GM18508 (cell line): ENCODE data around the gene ARHGEF17.
"Not testable (repeated sequence)": the region's sequence is repeated elsewhere in the genome, so short reads cannot be mapped to it uniquely, and the experiment has no call there.

Experiments used
- ATAC-seq: cut with Tn5 transposase; IDR thresholded peaks from one replicate; pipeline ENCODE4 v1.9.1; 2021; ENCODE audit warnings: moderate number of reproducible peaks; ENCODE audit not compliant: insufficient read depth, unreplicated experiment

Gene ARHGEF17

GRCh38 chr11:73308003-73308960, at the start of gene ARHGEF17:
TSS of gene ARHGEF17 (plus strand) at chr11:73308276. CDS start at chr11:73308639, 363 bp downstream.
- no peak for ATAC-seq

- no peak for ATAC-seq
Measured at GRCh38 chr11:73259406-73260126, 48.5 kb upstream of the ARHGEF17 start.

- no peak for ATAC-seq
Measured at GRCh38 chr11:73260127-73260457, 48.0 kb upstream of the ARHGEF17 start.

GRCh38 chr11:73262851-73263495, 45.1 kb upstream of the ARHGEF17 start:
- ATAC-seq, result no peak

- no peak for ATAC-seq
Measured at GRCh38 chr11:73263640-73264039, 44.4 kb upstream of the ARHGEF17 start.

- ATAC-seq, result no peak
Measured at GRCh38 chr11:73265278-73265810, 42.7 kb upstream of the ARHGEF17 start.

GRCh38 chr11:73265853-73266645, 42.0 kb upstream of the ARHGEF17 start:
- no peak for ATAC-seq

GRCh38 chr11:73266646-73267020, 41.4 kb upstream of the ARHGEF17 start:
- no peak for ATAC-seq

- no peak for ATAC-seq
Measured at GRCh38 chr11:73267122-73267846, 40.8 kb upstream of the ARHGEF17 start.

- ATAC-seq, result no peak
Measured at GRCh38 chr11:73267906-73268540, 40.1 kb upstream of the ARHGEF17 start.

GRCh38 chr11:73268671-73269271, 39.3 kb upstream of the ARHGEF17 start:
- no peak for ATAC-seq

- no peak for ATAC-seq
Measured at GRCh38 chr11:73269459-73270015, 38.5 kb upstream of the ARHGEF17 start.

- ATAC-seq, result no peak
Measured at GRCh38 chr11:73270016-73270854, 37.8 kb upstream of the ARHGEF17 start.

- no peak for ATAC-seq
Measured at GRCh38 chr11:73270855-73271477, 37.1 kb upstream of the ARHGEF17 start.

- ATAC-seq, result not testable (repeated sequence)
Measured at GRCh38 chr11:73271478-73271865, 36.6 kb upstream of the ARHGEF17 start.

- ATAC-seq, result no peak
Measured at GRCh38 chr11:73271936-73272679, 36.0 kb upstream of the ARHGEF17 start, which contains the start of gene P2RY6. TSS of gene P2RY6 (plus strand) at chr11:73272338. CDS start at chr11:73296519, 24,181 bp downstream.
